ENCODE results near the gene NDUFS2.

DNA sequence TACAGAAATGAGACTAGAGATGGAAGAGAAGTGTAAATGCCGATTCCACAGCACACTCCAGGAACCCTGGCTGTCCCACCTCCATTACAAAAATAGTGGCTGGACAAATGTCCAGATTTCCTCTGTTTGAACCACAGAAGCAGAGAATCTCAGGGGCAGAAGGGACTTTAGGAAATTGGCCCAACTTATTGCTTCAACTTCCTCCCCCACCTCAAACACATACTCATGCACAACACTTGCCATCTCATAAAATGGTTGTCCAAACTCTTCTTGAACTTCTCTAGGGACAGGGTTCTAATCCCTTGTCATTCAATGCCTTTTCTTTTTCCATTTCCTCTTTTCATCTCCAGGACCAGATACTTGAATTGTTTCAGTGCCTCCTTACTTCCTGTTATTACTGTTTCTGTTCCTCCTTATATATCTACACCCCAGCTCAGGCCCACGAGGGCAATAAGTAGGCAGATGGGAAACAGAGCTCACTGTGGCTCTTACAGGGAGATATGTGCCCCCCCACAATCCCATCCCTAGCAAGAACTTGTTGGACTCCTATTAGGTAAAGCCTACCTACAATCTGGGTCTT, 16.3 kb upstream of the NDUFS2 start:
- TF ChIP-seq POLR2A (IDR thresholded peaks at IDR 0.05; ENCODE audit: low read length), result no peak
- no peak for TF ChIP-seq GATA1 (IDR thresholded peaks at IDR 0.05; ENCODE audit: low read depth, low read length)

All from erythroblast (primary cell).